GM12874 (cell line): ENCODE results near the gene CNTN1.

ENCODE experiments used
- CTCF ChIP-seq: IDR thresholded peaks from 2 replicates; pipeline ENCODE4 v1.5.1; 2011; ENCODE audit warnings: low read depth, mild to moderate bottlenecking, control low read depth, low read length, moderate library complexity; ENCODE audit not compliant: insufficient read depth

Gene CNTN1

GRCh38 chr12:40837891-40838429, 145.7 kb downstream of the CNTN1 start:
- no peak for TF ChIP-seq CTCF

GRCh38 chr12:40843495-40843894, 151.3 kb downstream of the CNTN1 start:
- TF ChIP-seq CTCF: no peak

- no peak for TF ChIP-seq CTCF
These were observed 161.0 kb downstream of the CNTN1 start for GRCh38 chr12:40853221-40853620.

GRCh38 chr12:40854604-40855003, 162.4 kb downstream of the CNTN1 start:
- no peak for TF ChIP-seq CTCF

GRCh38 chr12:40864891-40865290, 172.7 kb downstream of the CNTN1 start:
- no peak for TF ChIP-seq CTCF

- TF ChIP-seq CTCF: no peak
These were observed 178.7 kb downstream of the CNTN1 start for GRCh38 chr12:40870981-40871380.

GRCh38 chr12:40874868-40875267, 182.6 kb downstream of the CNTN1 start:
- no peak for TF ChIP-seq CTCF
